ENCODE data around the gene NAGPA.

The NAGPA gene

GRCh38 chr16:5028950-5029475 lies 4.7 kb downstream of the NAGPA start:
- in situ Hi-C loops (cut with HindIII; ENCODE audit: low sequenced_read_pairs) = no loop called here
- no peak overlapping the region for H3K4me3 ChIP-seq (ENCODE audit: low read depth, low read length)
- DNase-seq (ENCODE audit: low read depth) = no peak
- TF ChIP-seq CTCF (IDR thresholded peaks at IDR 0.05; ENCODE audit: low read depth, low read length, missing control alignments) = no peak

- no peak for TF ChIP-seq CTCF (IDR thresholded peaks at IDR 0.05; ENCODE audit: low read depth, low read length, missing control alignments)
Observed at GRCh38 chr16:5027575-5028235, 6.0 kb downstream of the NAGPA start.

GRCh38 chr16:5027086-5027485 lies 6.6 kb downstream of the NAGPA start:
- no peak overlapping the region for H3K4me3 ChIP-seq (ENCODE audit: low read depth, low read length)
- TF ChIP-seq CTCF (IDR thresholded peaks at IDR 0.05; ENCODE audit: low read depth, low read length, missing control alignments) = no peak
- DNase-seq (ENCODE audit: low read depth) = no peak
- in situ Hi-C loops (cut with HindIII; ENCODE audit: low sequenced_read_pairs) = no loop called here

More at GRCh38 chr16:5027575-5028235, 6.0 kb downstream of the NAGPA start:
- in situ Hi-C loops (cut with HindIII; ENCODE audit: low sequenced_read_pairs) = no loop called here
- DNase-seq (ENCODE audit: low read depth) = no peak
- no peak overlapping the region for H3K4me3 ChIP-seq (ENCODE audit: low read depth, low read length)

GRCh38 chr16:5026664-5027063 lies 7.1 kb downstream of the NAGPA start:
- TF ChIP-seq CTCF (IDR thresholded peaks at IDR 0.05; ENCODE audit: low read depth, low read length, missing control alignments) = no peak
- in situ Hi-C loops (cut with HindIII; ENCODE audit: low sequenced_read_pairs) = no loop called here
- no peak for DNase-seq (ENCODE audit: low read depth)
- H3K4me3 ChIP-seq (ENCODE audit: low read depth, low read length) = no peak overlapping the region

GRCh38 chr16:5025171-5025632 lies 8.5 kb downstream of the NAGPA start:
- in situ Hi-C loops (cut with HindIII; ENCODE audit: low sequenced_read_pairs) = no loop called here

GRCh38 chr16:5024632-5025031 lies 9.1 kb downstream of the NAGPA start:
- TF ChIP-seq CTCF (IDR thresholded peaks at IDR 0.05; ENCODE audit: low read depth, low read length, missing control alignments) = no peak
- no peak for DNase-seq (ENCODE audit: low read depth)
- no peak overlapping the region for H3K4me3 ChIP-seq (ENCODE audit: low read depth, low read length)
- in situ Hi-C loops (cut with HindIII; ENCODE audit: low sequenced_read_pairs) = no loop called here

More at GRCh38 chr16:5025171-5025632, 8.5 kb downstream of the NAGPA start:
- no peak for DNase-seq (ENCODE audit: low read depth)
- TF ChIP-seq CTCF (IDR thresholded peaks at IDR 0.05; ENCODE audit: low read depth, low read length, missing control alignments) = peak; percentile 38
- H3K4me3 ChIP-seq (ENCODE audit: low read depth, low read length) = no peak overlapping the region

All from astrocyte of the cerebellum (primary cell).